ENCODE data around the gene HSD17B12.
"Not testable (repeated sequence)": the region's sequence is repeated elsewhere in the genome, so short reads cannot be mapped to it uniquely, and the experiment has no call there.

The HSD17B12 gene

GRCh38 chr11:43680521-43681400 is at the start of gene HSD17B12:
HSD17B12 (plus strand) TSS chr11:43680738; CDS start chr11:43680828, 90 bp downstream.
- DNase-seq, result peak; percentile 100

GRCh38 chr11:43631732-43632131 is 48.8 kb upstream of the HSD17B12 start:
- DNase-seq, result no peak

- no peak for DNase-seq
Observed at GRCh38 chr11:43632181-43632580, 48.4 kb upstream of the HSD17B12 start.

- no peak for DNase-seq
Observed at GRCh38 chr11:43638717-43639116, 41.8 kb upstream of the HSD17B12 start.

GRCh38 chr11:43639224-43639623 is 41.3 kb upstream of the HSD17B12 start:
- DNase-seq, result no peak

- no peak for DNase-seq
Observed at GRCh38 chr11:43639920-43640319, 40.6 kb upstream of the HSD17B12 start.

GRCh38 chr11:43643898-43644620 is 36.5 kb upstream of the HSD17B12 start:
- peak; percentile 84 for DNase-seq

GRCh38 chr11:43644621-43645299 is 35.8 kb upstream of the HSD17B12 start:
- DNase-seq, result peak; percentile 13

GRCh38 chr11:43646767-43647166 is 33.8 kb upstream of the HSD17B12 start:
- DNase-seq, result no peak

GRCh38 chr11:43648888-43649287 is 31.6 kb upstream of the HSD17B12 start:
- DNase-seq, result no peak

GRCh38 chr11:43649501-43649900 is 31.0 kb upstream of the HSD17B12 start:
- DNase-seq, result no peak

GRCh38 chr11:43649921-43650320 is 30.6 kb upstream of the HSD17B12 start:
- no peak for DNase-seq

GRCh38 chr11:43663018-43663417 is 17.5 kb upstream of the HSD17B12 start:
- DNase-seq, result not testable (repeated sequence)

GRCh38 chr11:43664295-43664694 is 16.2 kb upstream of the HSD17B12 start:
- no peak for DNase-seq

- not testable (repeated sequence) for DNase-seq
Observed at GRCh38 chr11:43671284-43671683, 9.3 kb upstream of the HSD17B12 start.

- no peak for DNase-seq
Observed at GRCh38 chr11:43674560-43674959, 6.0 kb upstream of the HSD17B12 start.

- no peak for DNase-seq
Observed at GRCh38 chr11:43676933-43677332, 3.6 kb upstream of the HSD17B12 start.

GRCh38 chr11:43681401-43681942 is 934 bp downstream of the HSD17B12 start:
- peak; percentile 24 for DNase-seq

GRCh38 chr11:43682081-43682480 is 1.5 kb downstream of the HSD17B12 start:
- peak; percentile 78 for DNase-seq

- DNase-seq, result peak; percentile 52
Observed at GRCh38 chr11:43685440-43685839, 4.9 kb downstream of the HSD17B12 start.

- DNase-seq, result no peak
Observed at GRCh38 chr11:43686207-43686606, 5.7 kb downstream of the HSD17B12 start.

- no peak for DNase-seq
Observed at GRCh38 chr11:43687120-43687791, 6.7 kb downstream of the HSD17B12 start.

GRCh38 chr11:43688394-43688793 is 7.9 kb downstream of the HSD17B12 start:
- no peak for DNase-seq

Measured in inflammatory macrophage treated with lipopolysaccharide for 4 hours (primary cell).